ENCODE measurements around the gene CFAP70. TPM values are rescaled to one million over a fixed set of nuclear protein-coding genes. Genes with fewer than 3 reads are reported as not detected.

Gene CFAP70
- total and polyA plus RNA-seq, 2 of the 8 experiments (the other 6 are each of a cell fraction or from before 2014, with no cell fraction given): 0.21 to 0.30 TPM

DNA sequence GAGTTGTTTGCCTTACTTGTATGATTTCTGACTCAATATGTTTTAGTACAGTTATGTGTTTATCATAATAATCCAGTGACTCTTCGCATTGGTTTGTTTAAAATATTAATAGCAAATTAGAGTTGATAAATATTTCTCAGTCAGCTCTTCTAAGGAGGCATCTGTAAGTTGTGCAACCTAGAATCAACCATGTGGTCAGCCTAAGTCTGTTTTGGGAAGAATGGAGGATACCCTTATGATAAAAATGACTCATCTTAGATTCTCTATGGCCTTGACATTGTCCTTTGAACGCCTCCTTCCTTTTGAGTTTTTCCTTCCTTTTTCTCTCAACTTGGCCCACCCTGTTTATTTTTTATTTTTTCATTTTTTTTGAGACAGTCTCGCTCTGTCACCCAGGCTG, 130.4 kb downstream of the CFAP70 start:
- no peaks in the 10 kb centered on the region for H3K4me1 ChIP-seq (replicated peaks in 1 of 4; ENCODE audit: control insufficient read depth in 3 of 4, insufficient read depth in 4 of 4, low read length in 3 of 4)
- H4K91ac ChIP-seq (replicated peaks; ENCODE audit: insufficient read length, low read length): no peak overlapping the region
- 89% methylated on average over 2 of the region's 3 CpGs; no CpG with 5 or more reads in 1 of the 2 experiments for WGBS, 2 experiments (ENCODE audit: extremely low coverage in 1 of 2, insufficient coverage in 1 of 2, insufficient read length in 1 of 2, insufficient replicate concordance in 2 of 2, low coverage in 1 of 2, low lambda C conversion rate in 2 of 2, missing lambda C conversion rate in 1 of 2)
- no peak overlapping the region for H2BK5ac ChIP-seq (ENCODE audit: low read depth, low read length)
- 0 out of 8 replicates have a peak, but pooled peaks cover 0 to 7% (median 0%) of the 10 kb centered on the region in 4 experiments for H3K36me3 ChIP-seq (ENCODE audit: control insufficient read depth in 2 of 4, insufficient read depth in 4 of 4, low read length in 3 of 4)
- H3K9ac ChIP-seq (replicated peaks in 1 of 4; ENCODE audit: extremely low read depth in 1 of 4, low read depth in 3 of 4, low read length in 3 of 4): no peak overlapping the region
- no peak overlapping the region for H2BK12ac ChIP-seq (ENCODE audit: low read depth, low read length)
- H3K27ac ChIP-seq (ENCODE audit: low read depth, low read length): no peak overlapping the region
- no peak overlapping the region for H2BK15ac ChIP-seq (ENCODE audit: low read length)
- DNase-seq (ENCODE audit: low read depth in 1 of 2, low spot score in 2 of 2): no peak
- no peak overlapping the region for H4K8ac ChIP-seq (ENCODE audit: extremely low read depth, insufficient read depth, low read length)
- TF ChIP-seq POLR2A (IDR thresholded peaks at IDR 0.05; ENCODE audit: control extremely low read depth in 1 of 2, low read depth in 2 of 2, low read length in 2 of 2): no peak
- TF ChIP-seq SUZ12 (IDR thresholded peaks at IDR 0.05; ENCODE audit: low read length): no peak
- no peak overlapping the region for H3K56ac ChIP-seq (replicated peaks; ENCODE audit: insufficient read length, low read depth, low read length)
- H3K4ac ChIP-seq (replicated peaks; ENCODE audit: insufficient read length, low read depth, low read length): no peak overlapping the region
- H3K14ac ChIP-seq (ENCODE audit: insufficient read length): no peak overlapping the region
- H3K18ac ChIP-seq (ENCODE audit: extremely low read depth, low read length): no peak overlapping the region
- no peak overlapping the region for H2BK20ac ChIP-seq (ENCODE audit: low read length)
- FAIRE-seq: no peak
- CTCF ChIA-PET (ENCODE audit: partially characterized antibody): no interaction called here
- H2BK120ac ChIP-seq (replicated peaks; ENCODE audit: low read depth, low read length): no peak overlapping the region
- H3K79me1 ChIP-seq (ENCODE audit: low read depth, low read length): no peaks in the 10 kb centered on the region
- H3K4me2 ChIP-seq (ENCODE audit: insufficient read depth in 1 of 2, low read depth in 2 of 2, low read length in 2 of 2): no peak overlapping the region
- no peak overlapping the region for H2AFZ ChIP-seq (ENCODE audit: low read length)
- no peak overlapping the region for H2AK5ac ChIP-seq (ENCODE audit: low read depth, low read length)
- no peaks in the 10 kb centered on the region for H3K79me2 ChIP-seq (ENCODE audit: control insufficient read depth in 1 of 2, insufficient read depth in 2 of 2, low read length in 2 of 2)
- no peaks in the 10 kb centered on the region for H3K9me3 ChIP-seq (ENCODE audit: insufficient read depth in 2 of 2, low read depth in 1 of 2, low read length in 1 of 2)
- H4K20me1 ChIP-seq (replicated peaks in 1 of 2; ENCODE audit: control insufficient read depth in 1 of 2, insufficient read depth in 2 of 2, low read length in 2 of 2): peaks cover 2 to 3% of the 10 kb centered on the region in 2 experiments
- H3K23ac ChIP-seq (ENCODE audit: insufficient read length): no peak overlapping the region
- POLR2A ChIA-PET (ENCODE audit: partially characterized antibody): interaction anchor here (1.6 kb wide), 1 partner anchor 19 kb away, joined by 7 read pairs; the partner anchor contains the start of gene DNAJC9
- H3K23me2 ChIP-seq (ENCODE audit: low read depth, low read length): no peaks in the 10 kb centered on the region
- H3K4me3 ChIP-seq (ENCODE audit: extremely low read depth in 1 of 4, insufficient read depth in 2 of 4, low read depth in 3 of 4, low read length in 4 of 4): no peak overlapping the region
- H4K5ac ChIP-seq (ENCODE audit: insufficient read length, low read depth, low read length): no peak overlapping the region
- no peaks in the 10 kb centered on the region for H3K27me3 ChIP-seq (replicated peaks in 1 of 4; ENCODE audit: control insufficient read depth in 3 of 4, extremely low read depth in 1 of 4, insufficient read depth in 3 of 4, low read length in 3 of 4)
